ENCODE measurements around the gene NCSTN. TPM values are rescaled to one million over a fixed set of nuclear protein-coding genes. Genes with fewer than 3 reads are reported as not detected.

NCSTN gene
- total and polyA plus RNA-seq, 10 of the 15 experiments (the other 5 are each of a cell fraction or from before 2014, with no cell fraction given) = 33.3 to 88.2 (median 60.4) TPM

DNA sequence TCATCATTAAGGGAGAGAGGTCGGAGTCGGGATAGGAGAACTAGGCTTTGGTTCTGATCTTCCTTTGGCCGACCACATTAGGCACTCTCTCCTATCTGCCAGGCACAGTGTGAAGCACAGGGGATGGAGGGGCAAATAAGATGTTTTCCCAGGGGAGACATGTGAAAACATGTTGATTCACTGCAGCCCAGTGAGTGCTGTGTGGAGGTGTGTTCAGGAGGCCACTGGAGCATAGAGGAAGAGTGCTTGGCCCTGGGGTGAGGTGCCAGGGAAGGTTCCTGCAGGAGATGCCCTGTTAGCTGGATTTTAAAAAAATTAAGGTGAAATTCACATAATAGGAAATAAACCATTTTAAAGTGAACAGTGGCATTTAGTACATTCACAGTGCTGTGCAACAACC, 60.9 kb downstream of the NCSTN start:
- SMC1A ChIA-PET (ENCODE audit: uncharacterized antibody, unreplicated experiment) = interaction anchor here (0.6 to 0.7 kb wide), 2 partner anchors 206 to 442 kb away, joined by 3 to 4 read pairs; no protein-coding TSS in a partner anchor

GRCh38 chr1:160405331-160405877, 62.2 kb downstream of the NCSTN start:
- DNase-seq (ENCODE audit: low read depth, low spot score) = no peak
- RAD21 ChIA-PET (ENCODE audit: unreplicated experiment) = no interaction called here
- SMC1A ChIA-PET (ENCODE audit: uncharacterized antibody, unreplicated experiment) = no interaction called here
- no peaks in the 10 kb centered on the region; a peak in 1 of 4 replicates for H3K27me3 ChIP-seq (replicated peaks in 1 of 2; ENCODE audit: control insufficient read depth in 2 of 2, insufficient read depth in 2 of 2, low read length in 1 of 2)
- H3K79me2 ChIP-seq (ENCODE audit: control insufficient read depth, insufficient read depth, low read length) = no peaks in the 10 kb centered on the region
- CTCF ChIA-PET = no interaction called here
- H3K36me3 ChIP-seq (ENCODE audit: control insufficient read depth in 2 of 2, insufficient read depth in 2 of 2, low read length in 1 of 2) = no peaks in the 10 kb centered on the region
- no TSS peak for BruUV-seq (replicated peaks)
- H3K9me3 ChIP-seq (replicated peaks; ENCODE audit: control insufficient read depth, insufficient read depth, low read length) = no peaks in the 10 kb centered on the region
- no peaks in the 10 kb centered on the region for H3K4me1 ChIP-seq (ENCODE audit: control insufficient read depth, insufficient read depth, low read length)
- no peak overlapping the region for H3K9ac ChIP-seq (ENCODE audit: control insufficient read depth, insufficient read depth, low read length)
- no peak overlapping the region for H3K4me3 ChIP-seq
- no peak overlapping the region for H3K27ac ChIP-seq (ENCODE audit: control insufficient read depth, insufficient read depth)
- intact Hi-C loops (cut with micrococcal nuclease; ENCODE audit: unreplicated experiment) (no loop called here), in situ Hi-C loops (cut with MboI) (loop anchor here (25.0 kb wide), 1 partner anchor 557 kb away; the partner anchor contains the start of gene ITLN2)
- no peaks in the 10 kb centered on the region for H4K20me1 ChIP-seq (ENCODE audit: control insufficient read depth, insufficient read depth)
- no peak overlapping the region for H3K4me2 ChIP-seq (ENCODE audit: control insufficient read depth, insufficient read depth)
- no peak overlapping the region for H2AFZ ChIP-seq (ENCODE audit: control insufficient read depth, low read depth, low read length)
- POLR2A ChIA-PET = no interaction called here
- no peak for TF ChIP-seq MTA2 (IDR thresholded peaks at IDR 0.05; ENCODE audit: low read depth)
- TF ChIP-seq BACH1 (IDR thresholded peaks at IDR 0.05; ENCODE audit: borderline replicate concordance) = no peak
- no peak for TF ChIP-seq GABPA (IDR thresholded peaks at IDR 0.05; ENCODE audit: low read depth)
- no peak for TF ChIP-seq SMARCA5 (IDR thresholded peaks at IDR 0.05)
- TF ChIP-seq ESRRA (IDR thresholded peaks at IDR 0.05; ENCODE audit: low read length) = no peak
- TF ChIP-seq, protein P1, sequence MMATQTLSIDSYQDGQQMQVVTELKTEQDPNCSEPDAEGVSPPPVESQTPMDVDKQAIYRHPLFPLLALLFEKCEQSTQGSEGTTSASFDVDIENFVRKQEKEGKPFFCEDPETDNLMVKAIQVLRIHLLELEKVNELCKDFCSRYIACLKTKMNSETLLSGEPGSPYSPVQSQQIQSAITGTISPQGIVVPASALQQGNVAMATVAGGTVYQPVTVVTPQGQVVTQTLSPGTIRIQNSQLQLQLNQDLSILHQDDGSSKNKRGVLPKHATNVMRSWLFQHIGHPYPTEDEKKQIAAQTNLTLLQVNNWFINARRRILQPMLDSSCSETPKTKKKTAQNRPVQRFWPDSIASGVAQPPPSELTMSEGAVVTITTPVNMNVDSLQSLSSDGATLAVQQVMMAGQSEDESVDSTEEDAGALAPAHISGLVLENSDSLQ (IDR thresholded peaks at IDR 0.05) = no peak
- ATAC-seq = no peak
- WGBS (ENCODE audit: insufficient coverage, insufficient replicate concordance, low lambda C conversion rate, missing lambda C conversion rate) = 96% methylated on average over 2 of the region's 2 CpGs
- no peak for FAIRE-seq

More for the DNA sequence above, 60.9 kb downstream of the NCSTN start:
- ATAC-seq (peak; percentile 58), DNase-seq (ENCODE audit: low read depth, low spot score) (no peak), FAIRE-seq (no peak)
- Histone ChIP-seq H3K9me3 (replicated peaks; ENCODE audit: control insufficient read depth, insufficient read depth, low read length) (no peaks in the 10 kb centered on the region), H3K4me1 (ENCODE audit: control insufficient read depth, insufficient read depth, low read length) (no peaks in the 10 kb centered on the region), H3K4me3 (no peak overlapping the region), H3K79me2 (ENCODE audit: control insufficient read depth, insufficient read depth, low read length) (no peaks in the 10 kb centered on the region), H3K36me3 (ENCODE audit: control insufficient read depth in 2 of 2, insufficient read depth in 2 of 2, low read length in 1 of 2) (no peaks in the 10 kb centered on the region), H4K20me1 (ENCODE audit: control insufficient read depth, insufficient read depth) (no peaks in the 10 kb centered on the region), H2AFZ (ENCODE audit: control insufficient read depth, low read depth, low read length) (no peak overlapping the region), H3K27ac (ENCODE audit: control insufficient read depth, insufficient read depth) (no peak overlapping the region), H3K9ac (ENCODE audit: control insufficient read depth, insufficient read depth, low read length) (no peak overlapping the region), H3K4me2 (ENCODE audit: control insufficient read depth, insufficient read depth) (no peak overlapping the region), H3K27me3 (replicated peaks in 1 of 2; ENCODE audit: control insufficient read depth in 2 of 2, insufficient read depth in 2 of 2, low read length in 1 of 2) (no peaks in the 10 kb centered on the region; a peak in 1 of 4 replicates)
- intact Hi-C loops (cut with micrococcal nuclease; ENCODE audit: unreplicated experiment) (no loop called here), in situ Hi-C loops (cut with MboI) (loop anchor here (25.0 kb wide), 1 partner anchor 558 kb away; the partner anchor contains the start of gene ITLN2)
- WGBS (ENCODE audit: insufficient coverage, insufficient replicate concordance, low lambda C conversion rate, missing lambda C conversion rate) = 56% methylated on average over 3 of the region's 3 CpGs
- TF ChIP-seq FOS (IDR thresholded peaks at IDR 0.05; ENCODE audit: borderline replicate concordance, extremely low read depth, insufficient read length) (no peak), MEF2B (IDR thresholded peaks at IDR 0.05; ENCODE audit: partially characterized antibody, poor library complexity, severe bottlenecking) (peak; percentile 51)
- TF ChIP-seq, protein P2, sequence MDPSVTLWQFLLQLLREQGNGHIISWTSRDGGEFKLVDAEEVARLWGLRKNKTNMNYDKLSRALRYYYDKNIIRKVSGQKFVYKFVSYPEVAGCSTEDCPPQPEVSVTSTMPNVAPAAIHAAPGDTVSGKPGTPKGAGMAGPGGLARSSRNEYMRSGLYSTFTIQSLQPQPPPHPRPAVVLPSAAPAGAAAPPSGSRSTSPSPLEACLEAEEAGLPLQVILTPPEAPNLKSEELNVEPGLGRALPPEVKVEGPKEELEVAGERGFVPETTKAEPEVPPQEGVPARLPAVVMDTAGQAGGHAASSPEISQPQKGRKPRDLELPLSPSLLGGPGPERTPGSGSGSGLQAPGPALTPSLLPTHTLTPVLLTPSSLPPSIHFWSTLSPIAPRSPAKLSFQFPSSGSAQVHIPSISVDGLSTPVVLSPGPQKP (IDR thresholded peaks at IDR 0.05; ENCODE audit: low read depth, low read length) = no peak
- CTCF ChIA-PET = interaction anchor here (0.6 kb wide), 1 partner anchor 27 kb away, joined by 3 read pairs; no protein-coding TSS in a partner anchor
- POLR2A ChIA-PET = no interaction called here
- RAD21 ChIA-PET (ENCODE audit: unreplicated experiment) = no interaction called here
- BruUV-seq (replicated peaks) = no TSS peak

Measured in GM12878 (cell line).